Mucosa of stomach (tissue), 1 donor: ENCODE data around the gene RNF217.

ENCODE experiments used
- H3K27me3 ChIP-seq: one replicate; pipeline ENCODE4 v1.7.0; 2013; ENCODE audit warnings: mild to moderate bottlenecking, low read length; ENCODE audit not compliant: control insufficient read depth, insufficient read depth
- H3K36me3 ChIP-seq: one replicate; pipeline ENCODE4 v1.7.0; 2013; ENCODE audit warnings: low read length; ENCODE audit not compliant: control insufficient read depth, insufficient read depth
- H3K4me1 ChIP-seq: one replicate; pipeline ENCODE4 v1.7.0; 2013; ENCODE audit warnings: mild to moderate bottlenecking, low read length; ENCODE audit not compliant: control insufficient read depth, insufficient read depth
- H3K4me3 ChIP-seq: one replicate; pipeline ENCODE4 v1.7.0; 2013; ENCODE audit warnings: low read length
- H3K9ac ChIP-seq: one replicate; pipeline ENCODE4 v1.7.0; 2013; ENCODE audit warnings: mild to moderate bottlenecking, low read length, moderate library complexity
- H3K9me3 ChIP-seq: one replicate; pipeline ENCODE4 v1.7.0; 2013; ENCODE audit warnings: mild to moderate bottlenecking, low read length, moderate library complexity; ENCODE audit not compliant: control insufficient read depth
- donor health status: Pancreatic carcinoma.

The RNF217 gene

GRCh38 chr6:124995645-124996325 lies 33.5 kb downstream of the RNF217 start:
- peaks cover 4% of the 10 kb centered on the region for H3K4me1 ChIP-seq
- H3K4me3 ChIP-seq, result no peak overlapping the region
- H3K36me3 ChIP-seq, result no peaks in the 10 kb centered on the region
- no peaks in the 10 kb centered on the region for H3K27me3 ChIP-seq
- H3K9ac ChIP-seq, result no peak overlapping the region
- H3K9me3 ChIP-seq, result no peaks in the 10 kb centered on the region

GRCh38 chr6:124996411-124996810 lies 34.2 kb downstream of the RNF217 start:
- H3K9me3 ChIP-seq, result no peaks in the 10 kb centered on the region
- no peak overlapping the region for H3K9ac ChIP-seq
- no peaks in the 10 kb centered on the region for H3K36me3 ChIP-seq
- peaks cover 4% of the 10 kb centered on the region for H3K4me1 ChIP-seq
- no peak overlapping the region for H3K4me3 ChIP-seq
- no peaks in the 10 kb centered on the region for H3K27me3 ChIP-seq

- Histone ChIP-seq H3K4me1 (peaks cover 12% of the 10 kb centered on the region), H3K9me3 (no peaks in the 10 kb centered on the region), H3K27me3 (no peaks in the 10 kb centered on the region), H3K4me3 (no peak overlapping the region), H3K9ac (no peak overlapping the region), H3K36me3 (no peaks in the 10 kb centered on the region)
These were observed 35.1 kb downstream of the RNF217 start for GRCh38 chr6:124997196-124997875.

GRCh38 chr6:124999105-124999764 lies 37.0 kb downstream of the RNF217 start:
- no peak overlapping the region for H3K4me3 ChIP-seq
- H3K9ac ChIP-seq, result no peak overlapping the region

GRCh38 chr6:125001684-125002405 lies 39.6 kb downstream of the RNF217 start:
- peak overlapping the region; percentile 53 for H3K9ac ChIP-seq
- H3K4me3 ChIP-seq, result peak overlapping the region; percentile 23
- H3K9me3 ChIP-seq, result no peaks in the 10 kb centered on the region
- peaks cover 18% of the 10 kb centered on the region for H3K4me1 ChIP-seq
- no peaks in the 10 kb centered on the region for H3K27me3 ChIP-seq
- no peaks in the 10 kb centered on the region for H3K36me3 ChIP-seq

More at GRCh38 chr6:124999105-124999764, 37.0 kb downstream of the RNF217 start:
- Histone ChIP-seq H3K36me3 (no peaks in the 10 kb centered on the region), H3K9me3 (no peaks in the 10 kb centered on the region), H3K4me1 (peaks cover 18% of the 10 kb centered on the region), H3K27me3 (no peaks in the 10 kb centered on the region)

- Histone ChIP-seq H3K9ac (peak overlapping the region; percentile 53), H3K27me3 (no peaks in the 10 kb centered on the region), H3K36me3 (no peaks in the 10 kb centered on the region), H3K4me3 (peak overlapping the region; percentile 23), H3K9me3 (no peaks in the 10 kb centered on the region), H3K4me1 (peaks cover 18% of the 10 kb centered on the region)
These were observed 40.1 kb downstream of the RNF217 start for GRCh38 chr6:125002406-125002741.

GRCh38 chr6:125003070-125003469 lies 40.8 kb downstream of the RNF217 start:
- no peaks in the 10 kb centered on the region for H3K36me3 ChIP-seq
- H3K4me1 ChIP-seq, result peaks cover 18% of the 10 kb centered on the region
- H3K9ac ChIP-seq, result no peak overlapping the region
- H3K4me3 ChIP-seq, result no peak overlapping the region
- H3K27me3 ChIP-seq, result no peaks in the 10 kb centered on the region
- H3K9me3 ChIP-seq, result no peaks in the 10 kb centered on the region

- H3K4me1 ChIP-seq, result peaks cover 16% of the 10 kb centered on the region
- H3K9me3 ChIP-seq, result no peaks in the 10 kb centered on the region
- no peaks in the 10 kb centered on the region for H3K27me3 ChIP-seq
These were observed 42.0 kb downstream of the RNF217 start for GRCh38 chr6:125004198-125004597.

GRCh38 chr6:125004797-125005595 lies 42.8 kb downstream of the RNF217 start:
- Histone ChIP-seq H3K36me3 (no peaks in the 10 kb centered on the region), H3K9ac (no peak overlapping the region), H3K4me3 (no peak overlapping the region), H3K27me3 (no peaks in the 10 kb centered on the region), H3K9me3 (no peaks in the 10 kb centered on the region), H3K4me1 (peaks cover 22% of the 10 kb centered on the region)

More at GRCh38 chr6:125004198-125004597, 42.0 kb downstream of the RNF217 start:
- no peak overlapping the region for H3K9ac ChIP-seq
- no peak overlapping the region for H3K4me3 ChIP-seq
- no peaks in the 10 kb centered on the region for H3K36me3 ChIP-seq

- Histone ChIP-seq H3K4me1 (peaks cover 8% of the 10 kb centered on the region), H3K9me3 (no peaks in the 10 kb centered on the region), H3K9ac (no peak overlapping the region), H3K27me3 (no peaks in the 10 kb centered on the region), H3K36me3 (no peaks in the 10 kb centered on the region), H3K4me3 (no peak overlapping the region)
These were observed 46.0 kb downstream of the RNF217 start for GRCh38 chr6:125008261-125008703.

- Histone ChIP-seq H3K36me3 (no peaks in the 10 kb centered on the region), H3K4me3 (no peak overlapping the region), H3K27me3 (no peaks in the 10 kb centered on the region)
These were observed 46.7 kb downstream of the RNF217 start for GRCh38 chr6:125008957-125009356.

More at GRCh38 chr6:125008957-125009356, 46.7 kb downstream of the RNF217 start:
- H3K9me3 ChIP-seq, result no peaks in the 10 kb centered on the region
- peaks cover 8% of the 10 kb centered on the region for H3K4me1 ChIP-seq
- H3K9ac ChIP-seq, result no peak overlapping the region
